GM23338 (cell line): ENCODE measurements around the gene SYNE2. TPM values are rescaled to one million over a fixed set of nuclear protein-coding genes. Genes with fewer than 3 reads are reported as not detected.

Experiments used
- EZH2 ChIP-seq: fragments of 200-600 bp; sonication (generic); IDR thresholded peaks from one replicate; pipeline ENCODE4 v1.8.0; 2017; ENCODE audit warnings: antibody characterized with exemption, mild to moderate bottlenecking, low read depth; ENCODE audit not compliant: unreplicated experiment
- EZH2phosphoT487 ChIP-seq: fragments of 200-600 bp; sonication (generic); IDR thresholded peaks from one replicate; pipeline ENCODE4 v1.8.1; 2018; ENCODE audit warnings: antibody characterized with exemption; ENCODE audit not compliant: unreplicated experiment
- JUNB ChIP-seq: IDR thresholded peaks from one replicate; pipeline ENCODE4 v1.6.1; 2016; ENCODE audit warnings: antibody characterized with exemption; ENCODE audit not compliant: unreplicated experiment
- NANOG ChIP-seq: IDR thresholded peaks from 2 replicates; pipeline ENCODE4 v1.6.1; 2016; ENCODE audit warnings: antibody characterized with exemption, borderline replicate concordance
- POLR2AphosphoS5 ChIP-seq: IDR thresholded peaks from 2 replicates; pipeline ENCODE4 v1.6.1; 2016; ENCODE audit warnings: antibody characterized with exemption, low read depth
- REST ChIP-seq: IDR thresholded peaks from one replicate; pipeline ENCODE4 v1.6.1; 2018; ENCODE audit warnings: antibody characterized with exemption; ENCODE audit not compliant: unreplicated experiment
- STAT1 ChIP-seq: IDR thresholded peaks from one replicate; pipeline ENCODE4 v1.6.1; 2016; ENCODE audit warnings: antibody characterized with exemption; ENCODE audit not compliant: unreplicated experiment
- ZNF462 ChIP-seq: fragments of 250-450 bp; sonication (Bioruptor Pico); IDR thresholded peaks from 2 replicates; pipeline ENCODE4 v1.5.0; 2020; ENCODE audit warnings: mild to moderate bottlenecking, moderate library complexity
- polyA plus RNA-seq: library from polyadenylated mRNA; unstranded; fragments of >200 nt; fragmentation: Nextera tagmentation; extraction: Ambion mirVana; gene quantifications from 2 replicates; pipeline ENCODE4 v1.2.1, GENCODE V29; 2016
- total RNA-seq: library from RNA; depleted of rRNA; stranded (reverse); fragments of >200 nt; shearing (Covaris generic); gene quantifications from 2 replicates; pipeline ENCODE4 v1.2.3, GENCODE V29; 2014
- TF ChIP-seq, protein P1 (sequence below): IDR thresholded peaks from 2 replicates; pipeline ENCODE4 v1.6.1; 2016; ENCODE audit warnings: antibody characterized with exemption

Gene SYNE2
- total and polyA plus RNA-seq, 2 experiments from 2014 or later = 34.3 to 86.5 TPM

- TF ChIP-seq ZNF462 (no peak), STAT1 (no peak), EZH2phosphoT487 (no peak), REST (no peak), JUNB (no peak), POLR2AphosphoS5 (no peak), EZH2 (no peak), NANOG (no peak)
- TF ChIP-seq, protein P1, sequence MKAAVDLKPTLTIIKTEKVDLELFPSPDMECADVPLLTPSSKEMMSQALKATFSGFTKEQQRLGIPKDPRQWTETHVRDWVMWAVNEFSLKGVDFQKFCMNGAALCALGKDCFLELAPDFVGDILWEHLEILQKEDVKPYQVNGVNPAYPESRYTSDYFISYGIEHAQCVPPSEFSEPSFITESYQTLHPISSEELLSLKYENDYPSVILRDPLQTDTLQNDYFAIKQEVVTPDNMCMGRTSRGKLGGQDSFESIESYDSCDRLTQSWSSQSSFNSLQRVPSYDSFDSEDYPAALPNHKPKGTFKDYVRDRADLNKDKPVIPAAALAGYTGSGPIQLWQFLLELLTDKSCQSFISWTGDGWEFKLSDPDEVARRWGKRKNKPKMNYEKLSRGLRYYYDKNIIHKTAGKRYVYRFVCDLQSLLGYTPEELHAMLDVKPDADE = no peak
Measured at GRCh38 chr14:63893701-63894458, 41.1 kb downstream of the SYNE2 start (continued).
